ENCODE measurements around the gene BLVRB.
"Not testable (repeated sequence)": the region's sequence is repeated elsewhere in the genome, so short reads cannot be mapped to it uniquely, and the experiment has no call there.

The BLVRB gene

GRCh38 chr19:40450664-40451063 lies 14.9 kb downstream of the BLVRB start:
- no peak for DNase-seq (ENCODE audit: low read depth in 2 of 2)

GRCh38 chr19:40449506-40449905 lies 16.0 kb downstream of the BLVRB start:
- no peak for DNase-seq (ENCODE audit: low read depth in 2 of 2)

- no peak for DNase-seq (ENCODE audit: low read depth in 2 of 2)
Measured at GRCh38 chr19:40446263-40446784, 19.2 kb downstream of the BLVRB start.

- DNase-seq (ENCODE audit: low read depth in 2 of 2) = no peak
Measured at GRCh38 chr19:40445780-40446262, 19.7 kb downstream of the BLVRB start.

- DNase-seq (ENCODE audit: low read depth in 2 of 2) = no peak
Measured at GRCh38 chr19:40444825-40445312, 20.7 kb downstream of the BLVRB start.

- DNase-seq (ENCODE audit: low read depth in 2 of 2) = peak; percentile 96 to 97
Measured at GRCh38 chr19:40444000-40444824, 21.3 kb downstream of the BLVRB start, which contains the start of gene SERTAD3. Gene SERTAD3 (minus strand): TSS chr19:40444335. CDS start chr19:40442080, 2,255 bp downstream.

GRCh38 chr19:40443131-40443999 lies 22.2 kb downstream of the BLVRB start:
- peak; percentile 99 for DNase-seq (ENCODE audit: low read depth in 2 of 2)

GRCh38 chr19:40442328-40443130 lies 23.0 kb downstream of the BLVRB start:
- DNase-seq (ENCODE audit: low read depth in 2 of 2) = no peak

GRCh38 chr19:40441719-40442253 lies 23.8 kb downstream of the BLVRB start:
- no peak for DNase-seq (ENCODE audit: low read depth in 2 of 2)

- no peak for DNase-seq (ENCODE audit: low read depth in 2 of 2)
Measured at GRCh38 chr19:40438284-40438683, 27.3 kb downstream of the BLVRB start.

GRCh38 chr19:40433391-40434216 lies 31.9 kb downstream of the BLVRB start:
- DNase-seq (ENCODE audit: low read depth in 2 of 2) = peak in 1 of 2 donors; percentile 43

- DNase-seq (ENCODE audit: low read depth in 2 of 2) = not testable (repeated sequence)
Measured at GRCh38 chr19:40432760-40433159, 32.8 kb downstream of the BLVRB start.

GRCh38 chr19:40431698-40432097 lies 33.8 kb downstream of the BLVRB start:
- DNase-seq (ENCODE audit: low read depth in 2 of 2) = no peak

GRCh38 chr19:40430242-40430641 lies 35.3 kb downstream of the BLVRB start:
- not testable (repeated sequence) for DNase-seq (ENCODE audit: low read depth in 2 of 2)

- not testable (repeated sequence) for DNase-seq (ENCODE audit: low read depth in 2 of 2)
Measured at GRCh38 chr19:40428197-40428596, 37.3 kb downstream of the BLVRB start.

- peak; percentile 100 for DNase-seq (ENCODE audit: low read depth in 2 of 2)
Measured at GRCh38 chr19:40425450-40426287, 39.9 kb downstream of the BLVRB start, which contains the start of gene SERTAD1. Gene SERTAD1 (minus strand): TSS chr19:40425992. CDS start chr19:40423546, 2,446 bp downstream.

- no peak for DNase-seq (ENCODE audit: low read depth in 2 of 2)
Measured at GRCh38 chr19:40424637-40425449, 40.7 kb downstream of the BLVRB start.

GRCh38 chr19:40423938-40424337 lies 41.6 kb downstream of the BLVRB start:
- no peak for DNase-seq (ENCODE audit: low read depth in 2 of 2)

All from stimulated activated CD8-positive, alpha-beta memory T cell treated with anti-CD3 and anti-CD28 coated beads, Interleukin-2, amount 100 ng/mL, for 48 hours (primary cell).